ENCODE data around the gene CXCL6.

CXCL6 gene

GRCh38 chr4:73843369-73843768 lies 6.9 kb downstream of the CXCL6 start:
- no peak for DNase-seq

DNA sequence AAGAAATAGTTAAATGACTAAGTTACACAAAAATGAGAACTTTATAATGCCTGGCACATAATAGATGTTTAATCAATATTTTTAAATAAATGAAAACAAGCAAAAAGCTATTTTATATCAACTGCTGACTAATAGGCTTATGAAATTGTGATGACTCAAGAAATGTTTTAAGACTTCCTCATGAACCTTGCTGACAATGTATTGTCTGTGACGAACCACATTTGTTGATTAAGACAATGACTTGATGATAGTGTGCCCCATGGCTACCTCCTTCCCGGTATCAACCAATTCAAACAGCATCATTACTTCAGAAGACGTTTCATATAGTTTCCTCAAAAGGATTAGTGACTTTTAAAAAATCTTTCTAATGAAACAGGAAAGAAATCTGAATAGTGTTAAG lies 7.9 kb downstream of the CXCL6 start:
- DNase-seq = no peak

- DNase-seq = no peak
Observed at GRCh38 chr4:73844806-73845205, 8.3 kb downstream of the CXCL6 start.

- DNase-seq = no peak
Observed at GRCh38 chr4:73847526-73848182, 11.2 kb downstream of the CXCL6 start.

DNA sequence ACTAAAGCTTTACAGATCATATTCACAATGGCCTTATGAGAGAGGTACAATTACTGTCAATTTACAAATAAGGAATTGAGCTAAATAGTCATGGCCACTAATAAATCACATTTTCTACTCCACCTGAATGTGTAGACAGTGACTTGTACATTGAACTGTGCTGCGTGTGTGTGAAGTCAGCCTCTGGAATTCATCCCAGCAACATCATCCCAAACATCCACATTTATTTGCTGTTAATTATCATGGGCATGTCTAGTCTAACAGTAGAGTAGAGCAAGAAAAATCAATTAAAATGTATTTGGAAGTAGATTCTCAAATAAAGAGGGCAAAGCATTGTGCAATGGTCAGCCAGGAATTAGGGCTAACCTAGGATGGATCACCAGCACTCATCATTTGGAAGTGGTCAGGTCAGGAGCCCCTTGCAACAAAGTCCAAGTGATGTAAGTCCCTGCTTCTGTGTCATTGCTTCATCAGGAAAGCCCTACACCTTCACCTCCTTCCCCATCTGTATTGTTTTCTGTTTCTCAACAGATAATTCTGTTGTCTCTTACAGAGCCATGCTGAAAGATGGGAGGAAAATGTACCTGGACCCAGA lies 11.8 kb downstream of the CXCL6 start:
- no peak for DNase-seq

DNA sequence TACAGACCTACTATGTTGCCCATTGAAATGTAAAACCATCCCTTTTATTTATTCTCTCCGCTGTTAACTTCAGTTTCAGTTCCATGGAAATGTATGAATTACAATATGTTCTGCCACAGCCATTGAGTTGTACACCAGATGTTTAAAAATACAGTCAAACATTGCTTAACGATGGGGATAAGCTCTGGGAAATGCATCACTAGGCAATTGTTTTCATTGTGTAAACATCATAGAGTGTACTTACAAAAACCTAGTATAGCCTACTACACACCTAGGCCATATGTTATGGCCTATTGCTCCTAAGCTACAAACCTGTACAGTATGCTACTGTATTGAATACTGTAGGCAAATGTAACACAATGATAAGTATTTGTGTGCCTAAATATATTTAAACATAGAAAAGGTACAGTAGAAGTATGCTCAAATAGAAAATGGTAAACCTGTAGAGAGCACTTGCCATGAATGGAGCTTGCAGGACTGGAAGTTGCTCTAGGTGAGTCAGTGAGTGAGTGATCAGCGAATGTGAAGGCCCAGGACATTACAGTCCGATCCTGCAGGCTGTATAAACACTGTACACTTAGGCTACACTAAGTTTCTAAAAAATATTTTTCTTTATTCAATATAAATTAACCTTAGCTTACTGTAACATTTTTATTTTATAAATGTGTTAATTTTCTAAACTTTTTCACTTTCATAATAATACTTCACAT lies 13.9 kb downstream of the CXCL6 start:
- DNase-seq = no peak

GRCh38 chr4:73851293-73851692 lies 14.8 kb downstream of the CXCL6 start:
- no peak for DNase-seq

DNA sequence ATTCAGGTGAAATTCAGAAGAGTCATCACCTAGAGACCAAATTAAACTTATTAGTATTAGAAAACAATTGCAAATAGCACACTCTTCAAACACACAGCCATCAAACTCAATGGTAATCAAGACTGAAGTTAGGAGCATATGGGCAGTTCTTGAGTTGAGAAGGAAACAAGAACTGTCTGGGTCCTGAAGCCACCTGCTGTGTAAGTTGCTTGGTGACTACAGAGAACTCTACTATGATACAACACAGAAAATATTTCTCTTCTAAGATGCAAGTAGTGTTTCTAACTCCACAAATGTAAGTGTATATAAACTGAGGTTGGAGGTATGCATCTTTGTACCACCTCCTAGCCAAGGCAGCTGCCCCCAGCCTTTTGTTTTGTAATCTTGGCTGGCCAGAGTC lies 16.3 kb downstream of the CXCL6 start:
- no peak for DNase-seq

DNA sequence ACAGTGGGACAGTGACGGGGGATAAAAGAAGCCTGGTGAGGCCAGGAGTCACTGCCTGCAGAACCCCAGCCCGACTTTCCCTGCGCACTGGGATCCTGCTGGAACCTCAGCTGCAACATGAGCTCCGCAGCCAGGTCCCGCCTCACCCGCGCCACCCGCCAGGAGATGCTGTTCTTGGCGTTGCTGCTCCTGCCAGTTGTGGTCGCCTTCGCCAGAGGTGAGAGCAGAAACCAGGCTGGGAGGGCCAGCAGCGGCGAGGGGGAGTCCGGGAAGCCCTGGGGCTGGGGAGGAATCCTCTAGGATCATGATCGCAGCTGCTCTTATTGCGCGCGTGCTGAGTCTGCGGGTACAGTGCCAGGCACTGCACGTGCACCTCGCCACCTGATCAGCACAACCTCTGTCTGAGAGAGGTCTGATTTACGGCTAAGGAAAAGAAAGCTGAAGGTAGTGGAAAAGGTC lies 16.8 kb downstream of the CXCL6 start, which contains the start of gene PF4V1:
Gene PF4V1 (plus strand): TSS at position 51 of the 459 bp plus-strand sequence. CDS start 67 bp downstream, at position 118.
- no peak for DNase-seq

- no peak for DNase-seq
Observed at GRCh38 chr4:73853718-73854473, 17.4 kb downstream of the CXCL6 start.

DNA sequence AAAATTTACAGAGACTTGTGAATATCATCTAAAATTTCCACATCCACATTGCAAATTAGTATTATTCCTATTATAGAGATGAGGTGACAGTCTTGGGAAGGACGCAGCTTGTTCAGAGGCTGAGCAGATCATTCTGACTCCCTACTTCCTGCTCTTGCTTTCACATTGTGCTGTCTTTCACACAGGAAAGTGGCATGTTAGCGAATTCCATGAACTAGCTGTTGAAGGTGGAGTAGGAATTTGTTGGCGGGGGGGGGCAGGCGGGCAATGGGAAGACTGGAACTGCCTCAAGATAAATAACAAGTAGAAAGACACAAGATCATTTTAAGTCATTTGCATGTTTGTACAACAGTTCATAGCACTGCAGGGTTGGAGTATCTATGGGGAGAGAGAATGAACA lies 18.9 kb downstream of the CXCL6 start:
- no peak for DNase-seq

GRCh38 chr4:73856518-73856917 lies 20.0 kb downstream of the CXCL6 start:
- DNase-seq = no peak

DNA sequence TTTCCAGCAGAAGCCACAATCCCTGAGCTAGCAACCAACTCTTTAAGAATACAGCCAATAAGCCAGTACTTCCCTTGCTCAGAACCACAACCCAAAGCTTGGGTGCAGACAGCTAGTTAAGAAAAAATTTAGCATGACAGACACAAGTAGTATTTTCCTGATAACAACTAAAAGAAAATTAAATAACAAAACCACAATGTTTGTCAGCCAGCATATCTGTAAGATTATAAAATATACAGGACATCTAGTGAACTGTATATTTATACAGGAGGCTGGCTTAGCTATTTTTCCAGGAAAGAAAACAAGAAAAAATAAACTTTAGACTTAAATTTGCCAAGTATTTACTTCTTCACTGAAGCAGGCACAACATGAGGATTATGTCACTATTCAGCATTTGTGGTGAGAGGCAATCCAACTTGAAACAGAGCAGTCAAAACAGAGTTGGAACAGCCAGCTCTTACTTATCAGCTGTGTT lies 23.2 kb downstream of the CXCL6 start:
- no peak for DNase-seq

DNA sequence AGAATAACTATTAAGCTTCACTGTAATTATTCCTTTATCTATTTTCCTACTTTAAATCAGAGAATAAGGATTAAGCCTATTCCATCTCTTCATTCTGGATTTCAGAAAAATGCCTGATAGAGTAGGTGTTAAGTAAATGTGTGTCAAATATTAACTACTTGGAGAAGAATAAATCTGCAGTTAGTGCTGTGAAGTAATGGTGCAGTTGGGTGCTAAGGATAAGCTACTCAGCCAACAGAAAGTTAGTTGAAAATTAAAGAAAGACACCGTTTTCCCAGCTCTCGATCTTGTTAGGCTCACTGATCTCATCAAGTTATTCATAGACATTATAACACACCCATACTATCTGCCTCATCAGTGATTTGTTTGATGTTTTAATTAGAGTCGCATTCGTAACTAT lies 23.7 kb downstream of the CXCL6 start:
- DNase-seq = no peak

DNA sequence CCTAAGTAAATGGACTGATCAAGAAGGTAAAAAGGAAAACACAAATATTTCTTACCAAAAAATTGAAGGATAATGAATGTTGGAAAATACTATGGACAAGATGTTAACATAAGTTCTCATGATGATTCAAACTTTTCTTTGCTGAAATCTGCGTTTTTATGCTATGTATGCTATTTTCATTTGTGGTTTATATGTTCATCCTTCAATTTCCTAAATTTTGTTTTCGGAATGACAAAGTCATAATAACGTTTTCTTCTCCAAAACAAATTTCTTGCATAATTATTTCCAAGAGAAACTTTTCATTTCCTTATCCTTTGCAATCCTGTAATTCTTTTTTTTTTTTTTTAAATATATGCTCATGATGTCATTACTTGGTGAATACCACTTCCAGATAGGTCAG lies 24.4 kb downstream of the CXCL6 start:
- DNase-seq = no peak

DNA sequence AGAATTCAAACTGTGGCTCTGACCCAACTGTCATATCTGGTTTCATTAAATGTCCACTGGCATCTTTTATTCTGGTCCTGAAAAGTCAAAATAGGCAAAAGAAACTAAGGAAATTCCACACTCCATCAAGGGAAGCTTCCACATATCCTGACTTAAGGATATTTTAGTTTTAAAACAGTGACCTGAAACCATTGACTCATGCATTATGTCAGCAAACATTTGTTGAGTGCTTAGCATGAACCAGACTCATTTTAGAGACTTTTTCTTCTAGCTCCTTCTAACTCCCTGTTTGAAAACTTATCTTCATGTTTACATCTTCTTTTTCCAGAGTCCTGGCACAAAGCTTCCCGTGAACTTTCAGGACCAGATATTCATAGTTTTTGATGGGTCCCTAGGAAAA lies 25.8 kb downstream of the CXCL6 start:
- no peak for DNase-seq

GRCh38 chr4:73864365-73864764 lies 27.9 kb downstream of the CXCL6 start:
- DNase-seq = no peak

- no peak for DNase-seq
Observed at GRCh38 chr4:73864961-73865360, 28.5 kb downstream of the CXCL6 start.

- no peak for DNase-seq
Observed at GRCh38 chr4:73865431-73866096, 29.1 kb downstream of the CXCL6 start.

- DNase-seq = no peak
Observed at GRCh38 chr4:73866246-73866645, 29.8 kb downstream of the CXCL6 start.

GRCh38 chr4:73867783-73868182 lies 31.3 kb downstream of the CXCL6 start:
- no peak for DNase-seq

Data from stimulated activated CD8-positive, alpha-beta memory T cell treated with anti-CD3 and anti-CD28 coated beads, Interleukin-4, amount 100 ng/mL, for 48 hours (primary cell).